T-helper 1 cell treated with Interleukin-12 subunit alpha and Interleukin-12 subunit beta and Interleukin-4 antibody, amounts not matched to agents 30 μg/mL and 1 μg/mL, for 36 hours (primary cell): Measurements from ENCODE around the gene SPC25.

Experiments
- H3K27ac Mint-ChIP-seq: one replicate; pipeline ENCODE4 v1.8.0; 2021; ENCODE audit warnings: mild to moderate bottlenecking, mixed read lengths
- H3K27me3 Mint-ChIP-seq: one replicate; pipeline ENCODE4 v1.8.0; 2021; ENCODE audit warnings: low read depth, mixed read lengths
- H3K36me3 Mint-ChIP-seq: one replicate; pipeline ENCODE4 v1.8.0; 2021; ENCODE audit warnings: low read depth, mixed read lengths
- H3K4me1 Mint-ChIP-seq: one replicate; pipeline ENCODE4 v1.8.0; 2021; ENCODE audit warnings: low read depth, mixed read lengths
- H3K4me3 Mint-ChIP-seq: one replicate; pipeline ENCODE4 v1.8.0; 2021; ENCODE audit warnings: mild to moderate bottlenecking, moderate library complexity, mixed read lengths
- H3K9me3 Mint-ChIP-seq: one replicate; pipeline ENCODE4 v1.8.0; 2021; ENCODE audit warnings: mixed read lengths

The SPC25 gene

DNA sequence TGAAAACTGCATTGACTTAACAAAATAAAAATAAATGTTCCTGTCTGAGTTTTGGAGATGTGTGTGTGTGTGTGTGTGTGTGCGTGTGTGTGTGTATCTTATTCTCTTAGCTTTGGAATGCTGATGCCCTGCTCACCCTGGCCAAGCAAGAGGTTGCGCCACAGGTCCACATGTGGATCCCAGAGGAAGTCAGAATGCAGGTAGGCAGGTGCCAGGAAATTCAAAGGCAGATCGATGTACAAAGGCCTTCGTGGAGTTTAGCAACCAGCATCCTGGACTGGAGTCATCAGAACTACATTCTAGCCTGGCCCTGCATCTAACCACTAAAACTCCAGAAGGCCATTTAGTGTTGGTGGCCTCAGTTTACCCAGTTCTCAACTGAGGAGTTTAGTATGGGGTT lies 23.3 kb upstream of the SPC25 start:
- Mint-ChIP-seq H3K9me3 (no peaks in the 10 kb centered on the region), H3K27me3 (peaks cover 39% of the 10 kb centered on the region), H3K4me1 (peaks cover 4% of the 10 kb centered on the region), H3K4me3 (no peak overlapping the region), H3K27ac (no peak overlapping the region), H3K36me3 (no peaks in the 10 kb centered on the region)

DNA sequence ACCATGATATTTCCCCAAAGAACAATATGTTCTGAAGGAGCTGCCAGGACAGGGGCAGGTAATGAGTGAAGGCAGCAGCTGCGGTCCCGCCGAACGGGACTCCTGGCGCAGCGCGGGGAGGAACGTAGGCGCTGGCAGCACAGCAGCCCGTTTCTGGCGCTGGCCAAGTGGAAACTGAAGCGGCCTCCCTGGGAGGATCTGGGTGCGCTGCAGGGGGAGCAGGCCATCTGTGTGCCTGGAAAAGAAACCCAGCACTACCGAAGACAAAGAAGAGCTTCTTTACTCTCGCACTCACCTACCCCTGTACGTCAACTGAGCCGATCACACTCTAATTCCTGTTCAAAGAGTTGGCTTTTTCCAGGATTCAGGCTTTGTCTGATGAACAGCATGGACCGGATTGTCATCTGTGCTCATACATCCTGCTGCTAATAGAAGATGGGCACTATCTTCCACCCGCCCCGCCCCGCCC lies 22.7 kb upstream of the SPC25 start:
- no peak overlapping the region for H3K4me3 Mint-ChIP-seq

DNA sequence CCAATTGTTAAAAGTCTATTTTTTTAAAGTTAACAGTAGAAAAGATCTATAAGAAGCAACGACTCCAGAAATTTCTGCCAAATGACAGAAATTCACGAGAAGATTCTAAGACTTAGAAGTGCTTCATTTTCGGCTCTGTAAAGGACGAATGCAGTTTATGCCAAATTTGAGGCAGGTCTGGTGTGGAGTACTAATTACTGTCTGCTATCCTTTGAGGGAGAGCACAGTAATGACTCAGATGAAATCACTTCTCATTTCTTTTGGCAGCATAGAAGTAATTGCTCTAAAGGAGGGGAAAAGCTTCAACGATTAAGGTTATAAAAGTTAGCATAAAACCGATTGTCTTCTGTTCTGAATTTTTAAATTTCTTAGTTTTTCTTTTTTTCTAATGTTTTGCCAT lies 22.2 kb upstream of the SPC25 start:
- Mint-ChIP-seq H3K36me3 (no peaks in the 10 kb centered on the region), H3K4me1 (peaks cover 4% of the 10 kb centered on the region), H3K4me3 (no peak overlapping the region), H3K27me3 (peaks cover 40% of the 10 kb centered on the region), H3K9me3 (no peaks in the 10 kb centered on the region), H3K27ac (no peak overlapping the region)

More for the DNA sequence above, 22.7 kb upstream of the SPC25 start:
- Mint-ChIP-seq H3K36me3 (no peaks in the 10 kb centered on the region), H3K27ac (no peak overlapping the region), H3K9me3 (no peaks in the 10 kb centered on the region), H3K4me1 (peaks cover 4% of the 10 kb centered on the region), H3K27me3 (peaks cover 36% of the 10 kb centered on the region)

DNA sequence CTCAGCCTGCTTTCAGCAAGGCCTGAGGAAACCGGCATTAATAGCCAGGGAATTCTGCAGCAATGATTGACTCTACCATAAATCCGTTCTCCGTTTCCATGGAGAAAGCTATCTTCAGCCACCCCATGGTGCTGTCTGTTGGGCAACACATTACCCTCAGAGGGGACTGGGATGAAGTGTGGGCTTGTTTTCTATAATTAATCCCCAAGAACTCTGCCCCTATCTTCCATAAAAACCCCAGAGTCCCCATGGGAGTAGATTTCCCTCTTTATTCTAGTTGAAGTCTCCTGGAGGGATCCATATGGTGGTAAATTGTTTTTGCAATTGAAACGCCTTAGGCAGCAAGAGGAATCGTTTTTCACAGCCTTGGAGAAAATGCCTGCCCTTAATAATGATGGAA lies 20.1 kb upstream of the SPC25 start:
- H3K4me1 Mint-ChIP-seq, result peaks cover 4% of the 10 kb centered on the region
- peaks cover 57% of the 10 kb centered on the region for H3K27me3 Mint-ChIP-seq
- no peak overlapping the region for H3K27ac Mint-ChIP-seq
- H3K36me3 Mint-ChIP-seq, result no peaks in the 10 kb centered on the region
- H3K4me3 Mint-ChIP-seq, result no peak overlapping the region
- no peaks in the 10 kb centered on the region for H3K9me3 Mint-ChIP-seq

DNA sequence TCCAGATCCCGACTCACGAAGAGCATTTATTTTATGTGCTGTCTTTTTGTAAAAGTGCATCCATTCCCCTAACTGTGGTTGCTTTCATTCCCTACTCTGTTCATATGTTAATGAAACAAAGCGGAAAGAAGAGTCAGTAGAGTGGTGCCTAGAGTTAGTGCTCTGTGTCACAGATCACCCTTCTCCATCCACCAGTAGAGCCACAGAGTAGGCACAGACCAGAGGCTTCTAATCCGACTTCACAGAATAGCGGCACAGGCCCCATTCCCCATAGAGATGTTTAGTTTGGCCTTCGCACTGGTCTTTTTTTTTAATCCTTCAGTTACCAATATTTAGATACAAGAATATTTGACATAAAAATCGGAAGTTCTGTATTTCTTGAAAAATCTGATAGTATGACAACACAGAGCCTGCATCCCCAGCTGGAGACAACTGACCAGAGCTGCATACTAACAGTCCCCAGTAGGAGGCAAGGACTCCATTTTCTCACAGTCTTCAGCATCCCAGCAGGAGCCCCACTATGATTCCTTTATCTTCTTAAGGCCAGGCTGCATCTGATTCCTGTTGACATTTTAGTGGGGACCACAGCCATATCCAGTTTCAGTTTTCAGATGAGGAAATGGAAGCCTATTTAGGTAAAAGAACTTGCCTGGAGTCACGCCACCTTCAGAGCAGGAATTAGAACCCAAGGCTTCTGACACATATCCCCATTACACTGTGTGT lies 17.9 kb upstream of the SPC25 start:
- H3K27ac Mint-ChIP-seq, result no peak overlapping the region
- no peak overlapping the region for H3K4me3 Mint-ChIP-seq
- no peaks in the 10 kb centered on the region for H3K9me3 Mint-ChIP-seq
- no peaks in the 10 kb centered on the region for H3K36me3 Mint-ChIP-seq
- H3K27me3 Mint-ChIP-seq, result peaks cover 59% of the 10 kb centered on the region
- H3K4me1 Mint-ChIP-seq, result peaks cover 4% of the 10 kb centered on the region

DNA sequence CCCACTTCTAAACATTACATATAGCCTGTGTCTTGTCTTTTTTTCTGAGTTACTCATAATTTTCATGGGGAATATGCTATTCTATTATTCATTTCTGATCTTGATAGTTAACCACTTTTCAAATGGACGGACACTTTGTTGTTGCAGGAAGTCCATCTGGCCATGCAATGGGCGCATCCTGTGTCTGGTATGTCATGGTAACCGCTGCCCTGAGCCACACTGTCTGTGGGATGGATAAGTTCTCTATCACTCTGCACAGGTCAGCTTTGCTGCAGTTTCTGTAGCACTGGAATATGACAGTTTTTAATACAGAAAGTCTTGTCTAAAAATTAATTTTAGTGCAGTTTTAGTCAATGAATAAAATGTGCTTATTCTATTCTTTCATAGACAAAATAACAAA lies 14.1 kb upstream of the SPC25 start:
- H3K36me3 Mint-ChIP-seq, result no peaks in the 10 kb centered on the region
- no peak overlapping the region for H3K27ac Mint-ChIP-seq
- H3K4me3 Mint-ChIP-seq, result no peak overlapping the region
- H3K9me3 Mint-ChIP-seq, result no peaks in the 10 kb centered on the region
- H3K27me3 Mint-ChIP-seq, result peaks cover 65% of the 10 kb centered on the region
- no peaks in the 10 kb centered on the region for H3K4me1 Mint-ChIP-seq

DNA sequence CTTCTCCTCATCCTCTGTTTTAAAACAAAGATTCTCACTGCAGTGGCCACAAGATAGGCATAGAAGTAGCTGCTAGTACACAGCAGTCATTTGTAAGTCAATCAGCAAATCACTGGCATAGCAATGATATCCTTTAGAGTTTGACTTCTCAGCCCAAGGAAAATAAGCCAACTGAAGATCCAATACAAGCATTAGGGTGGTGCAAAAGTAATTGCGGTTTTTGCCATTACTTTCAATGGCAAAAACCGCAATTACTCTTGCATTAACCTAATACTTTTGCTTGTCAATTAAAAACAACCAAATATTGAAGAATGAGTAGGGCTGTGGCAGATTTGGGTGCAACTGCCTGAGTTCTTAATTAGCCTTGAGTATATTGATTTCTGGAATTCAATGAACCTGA lies 13.7 kb upstream of the SPC25 start:
- H3K27me3 Mint-ChIP-seq, result peaks cover 70% of the 10 kb centered on the region
- no peak overlapping the region for H3K27ac Mint-ChIP-seq
- H3K4me3 Mint-ChIP-seq, result no peak overlapping the region
- no peaks in the 10 kb centered on the region for H3K36me3 Mint-ChIP-seq
- H3K4me1 Mint-ChIP-seq, result no peaks in the 10 kb centered on the region
- no peaks in the 10 kb centered on the region for H3K9me3 Mint-ChIP-seq

DNA sequence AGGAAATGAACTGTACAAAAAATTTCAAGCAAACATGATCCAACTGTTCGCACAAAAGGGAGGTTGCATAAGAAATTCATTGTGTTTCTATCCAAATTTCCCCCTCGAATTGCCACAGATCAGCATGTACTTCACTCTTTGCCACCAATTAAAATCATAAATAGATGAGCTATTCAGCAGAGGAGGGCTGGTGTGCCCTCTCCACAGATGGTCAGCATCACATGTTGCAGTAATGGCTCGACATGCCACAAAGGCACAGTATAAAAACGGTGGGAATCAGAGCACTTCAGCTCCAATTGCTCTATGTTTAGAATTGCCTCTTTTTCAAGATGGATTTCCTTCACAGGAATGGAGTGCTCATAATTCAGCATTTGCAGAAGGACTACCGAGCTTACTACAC lies 10.8 kb upstream of the SPC25 start, which contains the start of gene G6PC2:
Gene G6PC2, plus strand, starts transcription at position 289 of the 400 bp plus-strand sequence. Its CDS starts 41 bp downstream, at position 330.
- H3K4me1 Mint-ChIP-seq, result no peaks in the 10 kb centered on the region
- no peak within 1 kb of the TSS for H3K27ac Mint-ChIP-seq
- no peak within 1 kb of the TSS for H3K4me3 Mint-ChIP-seq
- no peaks in the 10 kb centered on the region for H3K9me3 Mint-ChIP-seq
- H3K27me3 Mint-ChIP-seq, result peaks cover 62% of the 10 kb centered on the region
- H3K36me3 Mint-ChIP-seq, result no peaks in the 10 kb centered on the region

DNA sequence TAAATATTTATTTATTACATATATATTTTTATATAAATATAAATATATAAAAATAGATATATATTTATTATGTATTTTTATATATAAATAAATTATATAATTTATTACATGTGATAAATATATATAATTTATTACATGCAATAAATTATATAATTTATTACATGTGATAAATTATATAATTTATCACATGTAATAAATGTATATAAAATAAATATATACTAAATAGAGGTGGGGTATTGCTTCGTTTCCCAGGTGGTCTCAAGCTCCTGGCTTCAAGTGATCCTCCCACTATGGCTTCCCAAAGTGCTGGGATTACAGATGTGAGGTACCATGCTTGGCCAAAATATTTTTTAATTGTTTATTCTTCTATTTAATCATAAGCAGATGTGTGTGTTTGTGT lies 7.2 kb upstream of the SPC25 start:
- peaks cover 64% of the 10 kb centered on the region for H3K27me3 Mint-ChIP-seq

DNA sequence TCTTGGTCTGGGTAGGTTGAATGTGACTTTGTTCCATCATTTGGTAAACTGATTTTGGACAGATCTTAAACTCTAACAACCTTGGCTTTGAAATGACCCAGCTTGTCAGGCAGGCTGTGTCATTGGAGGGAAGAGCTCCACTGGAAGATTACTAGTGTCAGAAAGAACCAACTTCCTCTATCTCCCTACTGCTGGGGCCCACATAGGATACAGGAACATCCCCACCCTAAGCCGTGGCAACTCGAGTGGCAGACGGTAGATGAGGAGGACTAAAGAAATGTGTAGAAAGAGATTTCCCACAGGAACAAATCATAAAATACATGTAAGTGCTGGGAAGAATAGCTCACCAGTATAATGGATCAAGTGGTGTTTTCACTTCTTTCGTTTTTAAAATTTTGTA lies 6.6 kb upstream of the SPC25 start:
- Mint-ChIP-seq H3K4me1 (no peaks in the 10 kb centered on the region), H3K36me3 (no peaks in the 10 kb centered on the region), H3K4me3 (no peak overlapping the region), H3K27me3 (peaks cover 68% of the 10 kb centered on the region), H3K9me3 (no peaks in the 10 kb centered on the region), H3K27ac (no peak overlapping the region)

More for the DNA sequence above, 7.2 kb upstream of the SPC25 start:
- Mint-ChIP-seq H3K4me1 (no peaks in the 10 kb centered on the region), H3K36me3 (no peaks in the 10 kb centered on the region), H3K9me3 (no peaks in the 10 kb centered on the region), H3K4me3 (no peak overlapping the region), H3K27ac (no peak overlapping the region)

DNA sequence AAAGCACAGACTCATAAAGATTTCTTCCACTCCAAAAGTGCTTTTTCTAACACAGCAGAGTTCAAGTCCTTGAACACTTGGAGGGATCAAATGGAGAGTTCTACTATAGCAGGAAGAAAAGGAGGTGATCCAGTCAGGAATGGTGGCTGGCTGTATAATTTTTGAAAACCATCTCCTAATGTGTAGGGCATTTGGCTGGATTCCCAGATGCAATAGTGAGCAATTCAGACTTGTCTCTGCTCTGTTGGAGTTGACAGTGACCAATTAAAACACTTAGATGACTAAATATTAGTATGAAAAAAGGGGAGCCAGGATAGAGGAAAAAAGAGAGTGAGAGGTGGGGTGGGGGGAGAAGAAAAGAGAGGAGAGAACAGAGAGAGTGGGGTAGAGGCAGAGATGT lies 5.5 kb upstream of the SPC25 start:
- no peaks in the 10 kb centered on the region for H3K36me3 Mint-ChIP-seq
- H3K9me3 Mint-ChIP-seq, result no peaks in the 10 kb centered on the region
- H3K4me1 Mint-ChIP-seq, result peaks cover 1% of the 10 kb centered on the region

DNA sequence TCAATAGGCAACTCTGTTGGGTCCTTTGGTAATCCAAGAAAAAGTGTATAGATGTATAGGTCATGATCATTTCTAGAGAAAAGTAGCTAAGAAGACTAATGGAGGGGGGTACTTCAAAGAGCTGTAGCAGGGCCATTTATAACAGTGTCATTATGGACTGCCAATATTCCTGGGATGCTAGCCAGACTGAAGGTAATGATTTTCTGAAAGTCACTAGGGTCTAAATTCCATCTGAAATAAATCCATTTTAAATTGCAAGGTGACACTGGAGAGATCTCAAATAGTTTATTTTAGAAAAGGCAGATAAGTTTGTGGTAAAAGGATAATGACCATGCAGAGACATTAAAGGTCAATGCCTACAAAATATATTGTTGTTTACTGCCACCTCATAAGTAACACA lies 4.5 kb upstream of the SPC25 start:
- no peak overlapping the region for H3K4me3 Mint-ChIP-seq
- peaks cover 8% of the 10 kb centered on the region for H3K4me1 Mint-ChIP-seq
- H3K27me3 Mint-ChIP-seq, result peaks cover 55% of the 10 kb centered on the region
- no peaks in the 10 kb centered on the region for H3K9me3 Mint-ChIP-seq
- H3K27ac Mint-ChIP-seq, result no peak overlapping the region
- peaks cover 1% of the 10 kb centered on the region for H3K36me3 Mint-ChIP-seq

More for the DNA sequence above, 5.5 kb upstream of the SPC25 start:
- H3K4me3 Mint-ChIP-seq, result no peak overlapping the region
- H3K27me3 Mint-ChIP-seq, result peaks cover 65% of the 10 kb centered on the region
- no peak overlapping the region for H3K27ac Mint-ChIP-seq

DNA sequence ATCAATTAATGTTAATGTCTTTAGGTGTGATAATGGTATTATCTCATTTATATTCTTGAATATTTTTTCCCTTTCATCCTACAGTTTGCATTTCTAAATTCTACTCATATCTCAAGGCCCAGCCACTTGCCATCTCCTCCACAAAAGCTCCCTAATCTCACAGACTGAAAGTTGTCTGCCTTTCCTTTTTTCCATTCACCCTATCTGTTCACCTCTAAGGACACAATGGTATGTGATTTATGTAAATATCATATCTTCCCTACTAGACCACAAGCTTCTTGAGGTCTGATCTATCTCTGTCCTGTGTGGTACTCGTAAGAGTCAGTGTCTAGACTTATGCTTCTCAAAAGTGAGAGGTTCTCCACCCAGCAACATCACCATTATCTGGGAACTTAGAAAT lies 3.9 kb upstream of the SPC25 start:
- H3K4me3 Mint-ChIP-seq, result no peak overlapping the region
- no peaks in the 10 kb centered on the region for H3K9me3 Mint-ChIP-seq
- peaks cover 48% of the 10 kb centered on the region for H3K27me3 Mint-ChIP-seq
- H3K36me3 Mint-ChIP-seq, result peaks cover 2% of the 10 kb centered on the region
- H3K4me1 Mint-ChIP-seq, result peaks cover 9% of the 10 kb centered on the region
- no peak overlapping the region for H3K27ac Mint-ChIP-seq

DNA sequence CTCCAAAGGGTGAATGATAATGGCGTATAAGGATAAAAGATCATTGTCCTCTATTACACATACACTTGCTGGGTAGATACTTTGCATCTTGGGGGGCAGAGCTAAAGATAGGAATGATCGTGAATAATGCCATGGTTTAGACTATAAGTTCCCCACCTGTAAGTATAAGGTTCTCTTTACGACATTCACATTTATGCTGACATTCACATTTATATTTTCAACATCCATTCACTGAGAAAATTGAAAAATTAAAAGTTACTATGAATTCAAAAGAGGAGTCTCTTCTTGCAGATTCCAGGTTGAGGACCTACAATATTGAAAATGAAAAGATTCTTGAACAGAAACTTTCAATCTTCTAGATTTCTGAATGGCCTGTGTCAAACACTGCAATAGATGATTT lies 2.1 kb upstream of the SPC25 start:
- Mint-ChIP-seq H3K27me3 (peaks cover 46% of the 10 kb centered on the region), H3K4me3 (no peak overlapping the region), H3K4me1 (peaks cover 13% of the 10 kb centered on the region), H3K27ac (no peak overlapping the region), H3K36me3 (peaks cover 11% of the 10 kb centered on the region), H3K9me3 (no peaks in the 10 kb centered on the region)

DNA sequence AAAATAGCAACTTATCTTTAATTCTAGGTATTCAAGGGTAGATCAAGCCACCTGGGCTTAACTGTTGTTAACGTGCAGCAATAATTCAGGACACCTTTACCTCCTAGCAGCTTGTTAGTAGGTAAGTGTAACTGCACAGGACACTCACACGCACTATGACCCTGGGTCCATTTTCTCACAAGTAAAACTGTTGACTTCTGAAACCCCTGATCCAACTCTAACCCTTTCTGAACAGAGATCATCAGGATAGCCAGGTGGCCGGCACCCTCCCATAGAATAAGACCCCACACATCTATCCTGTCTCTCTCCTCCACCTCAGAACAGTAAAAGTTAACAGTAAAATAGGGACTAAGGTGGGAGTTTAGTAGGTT lies 610 bp downstream of the SPC25 start:
- peaks cover 24% of the 10 kb centered on the region for H3K36me3 Mint-ChIP-seq
- H3K4me1 Mint-ChIP-seq, result peaks cover 24% of the 10 kb centered on the region
- peak overlapping the region; percentile 94 for H3K27ac Mint-ChIP-seq
- H3K27me3 Mint-ChIP-seq, result peaks cover 25% of the 10 kb centered on the region
- H3K4me3 Mint-ChIP-seq, result peak overlapping the region; percentile 99
- H3K9me3 Mint-ChIP-seq, result no peaks in the 10 kb centered on the region
